Renal pelvis (tissue), 4 donors: Measurements from ENCODE around the gene NPNT. TPM values are rescaled to one million over a fixed set of nuclear protein-coding genes. Genes with fewer than 3 reads are reported as not detected.

ENCODE experiments used
- DNase-seq: peaks from one replicate; pipeline ENCODE4 v3.0.0-alpha.2; 2013
- polyA plus RNA-seq, 3 donors: library from polyadenylated mRNA; unstranded; fragments of 120-200 nt; gene quantifications; one replicate each; pipeline ENCODE4 v1.2.1, GENCODE V29; 2013; ENCODE audit not compliant: insufficient read length in 3 of 3

Gene NPNT
- polyA plus RNA-seq, 3 donors: 177 to 253 (median 181) TPM

GRCh38 chr4:105963461-105964400 lies 68.5 kb downstream of the NPNT start:
- no peak for DNase-seq

- DNase-seq: no peak
Measured at GRCh38 chr4:105965183-105965800, 70.0 kb downstream of the NPNT start.

GRCh38 chr4:105966051-105966450 lies 70.8 kb downstream of the NPNT start:
- no peak for DNase-seq

- no peak for DNase-seq
Measured at GRCh38 chr4:105967058-105967658, 71.9 kb downstream of the NPNT start.

GRCh38 chr4:105969575-105969974 lies 74.3 kb downstream of the NPNT start:
- DNase-seq: no peak

DNA sequence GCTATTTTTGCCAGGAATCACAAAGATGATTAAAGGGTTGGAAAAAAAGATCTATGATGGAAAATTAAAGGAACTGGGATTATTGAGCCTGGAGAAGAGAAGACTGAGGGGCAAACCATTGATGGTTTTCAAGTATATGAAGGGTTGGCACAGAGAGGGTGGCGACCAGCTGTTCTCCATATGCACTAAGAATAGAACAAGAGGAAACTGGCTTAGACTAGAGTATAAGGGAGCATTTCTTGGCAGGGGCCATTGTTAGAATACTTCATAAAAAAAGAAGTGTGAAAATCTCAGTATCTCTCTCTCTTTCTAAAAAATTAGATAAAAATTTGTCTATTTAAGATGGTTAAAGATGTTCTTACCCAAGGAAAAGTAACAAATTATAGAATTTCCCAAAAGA lies 75.1 kb downstream of the NPNT start:
- DNase-seq: no peak

DNA sequence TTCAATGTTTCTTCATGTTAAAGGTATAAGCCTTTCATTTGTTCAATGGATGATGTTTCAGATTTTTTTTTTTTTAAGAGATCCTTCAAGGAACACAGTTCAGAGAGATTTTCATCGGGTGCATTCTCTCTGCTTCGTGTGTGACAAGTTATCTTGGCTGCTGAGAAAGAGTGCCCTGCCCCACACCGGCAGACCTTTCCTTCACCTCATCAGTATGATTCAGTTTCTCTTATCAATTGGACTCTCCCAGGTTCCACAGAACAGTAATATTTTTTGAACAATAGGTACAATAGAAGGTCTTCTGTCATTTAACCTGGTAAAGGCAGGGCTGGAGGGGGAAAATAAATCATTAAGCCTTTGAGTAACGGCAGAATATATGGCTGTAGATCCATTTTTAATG lies 75.8 kb downstream of the NPNT start:
- no peak for DNase-seq

DNA sequence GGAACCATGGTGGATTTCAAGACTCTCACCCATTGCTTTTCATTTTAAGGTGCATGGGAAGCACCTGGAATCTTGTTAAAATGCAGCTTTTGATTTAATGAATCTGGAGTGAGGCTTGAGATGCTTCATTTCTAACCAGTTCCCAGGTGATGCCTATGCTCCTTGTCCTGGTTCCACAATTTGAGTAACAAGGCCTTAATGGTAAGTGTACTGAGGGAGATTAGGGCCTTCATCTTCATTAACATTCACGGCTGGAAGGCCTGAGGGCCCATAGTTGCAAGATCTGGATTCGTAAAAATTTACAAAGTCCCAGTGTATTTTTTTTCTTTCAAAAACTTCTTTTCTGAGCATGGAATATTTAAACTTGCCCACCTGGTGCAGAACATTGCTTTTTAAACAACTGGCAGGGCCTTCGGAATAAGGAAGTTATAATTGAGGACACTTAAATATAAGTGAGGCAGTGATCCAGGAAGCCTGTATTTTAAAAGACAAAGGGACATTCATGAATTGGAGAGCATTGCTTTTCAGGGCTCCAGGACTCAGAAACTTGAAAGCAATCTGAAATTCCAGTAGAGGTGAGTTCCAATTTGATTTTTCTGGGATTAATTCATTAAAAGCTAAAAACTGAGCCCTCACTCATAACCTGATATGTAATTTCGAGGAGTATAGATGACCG lies 77.8 kb downstream of the NPNT start:
- DNase-seq: no peak

DNA sequence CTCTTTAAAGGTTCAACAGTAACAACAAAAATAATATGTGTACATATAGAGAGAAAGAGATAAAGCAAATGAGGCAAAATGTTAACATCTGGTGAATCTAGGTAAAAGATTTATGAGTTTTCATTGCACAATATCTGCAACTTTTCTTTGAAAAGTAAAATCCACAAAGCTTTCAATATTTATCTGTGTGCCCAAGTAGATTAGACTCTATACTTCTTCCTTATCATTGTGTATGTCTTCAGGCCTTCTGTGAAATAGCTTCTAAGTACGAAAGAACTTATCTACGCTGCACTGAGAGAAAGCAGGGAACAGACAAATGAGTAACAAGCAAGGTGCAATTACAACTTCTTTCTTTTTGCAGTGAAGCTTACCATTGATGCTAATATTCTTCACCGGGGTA lies 81.6 kb downstream of the NPNT start:
- DNase-seq: no peak

- no peak for DNase-seq
Measured at GRCh38 chr4:105978684-105979296, 83.5 kb downstream of the NPNT start.

- DNase-seq: no peak
Measured at GRCh38 chr4:105979506-105979905, 84.2 kb downstream of the NPNT start.

- DNase-seq: no peak
Measured at GRCh38 chr4:105988671-105989070, 93.4 kb downstream of the NPNT start.

DNA sequence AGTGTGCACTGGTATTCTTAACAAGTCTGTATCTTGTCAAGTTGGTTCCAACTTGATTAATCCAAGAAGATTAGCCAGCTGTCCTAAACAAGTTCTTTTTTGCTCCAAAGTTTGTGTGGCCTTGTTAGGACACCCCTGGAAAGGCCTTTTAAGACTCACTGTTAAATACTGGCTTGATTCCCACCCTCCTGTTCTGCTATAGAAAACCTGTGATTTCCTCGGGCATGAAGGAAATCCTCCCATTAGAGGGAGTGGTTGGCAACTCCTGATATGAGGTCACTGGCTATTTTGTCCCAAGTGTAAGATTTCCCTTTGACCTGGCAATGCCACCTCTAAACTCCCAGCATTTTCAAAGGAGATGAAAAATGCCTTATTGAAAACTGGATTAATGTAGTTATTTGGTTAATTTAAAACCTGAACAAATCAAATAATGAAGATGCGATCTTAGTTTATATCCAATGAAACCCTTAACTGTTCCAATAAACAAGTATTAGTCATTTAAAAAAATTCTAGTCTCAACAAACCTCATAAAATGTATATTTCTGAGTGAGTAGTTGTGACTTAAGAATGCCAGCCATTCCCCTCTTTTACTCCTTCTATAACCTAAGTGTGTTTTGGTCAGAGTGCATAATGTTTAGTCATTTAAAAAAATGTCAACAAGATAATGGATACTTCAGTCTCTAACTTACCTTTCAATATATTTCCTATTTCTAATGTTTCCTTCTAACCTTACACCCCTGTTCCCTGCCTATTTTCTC lies 94.4 kb downstream of the NPNT start:
- DNase-seq: no peak

DNA sequence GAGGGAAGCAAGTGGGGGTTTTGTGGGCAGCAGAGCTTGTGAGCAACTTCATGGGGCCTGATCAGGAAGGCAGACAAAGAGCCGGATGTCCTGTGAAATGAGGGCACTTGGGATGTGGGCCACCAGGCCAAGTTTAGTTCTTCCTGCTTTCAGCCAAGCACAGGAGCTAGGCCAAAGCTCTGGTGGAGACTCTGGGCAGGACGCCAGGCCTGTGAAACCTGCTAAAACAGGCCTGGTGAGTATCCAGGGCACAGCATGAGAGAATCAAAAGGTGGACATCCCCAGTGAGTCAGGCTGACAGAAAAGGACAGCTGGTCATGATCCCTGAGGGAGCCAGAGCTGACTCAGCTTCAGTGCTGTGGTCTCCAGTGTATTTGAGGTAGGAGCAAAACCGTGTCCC lies 95.7 kb downstream of the NPNT start:
- DNase-seq: no peak

GRCh38 chr4:105991726-105992125 lies 96.5 kb downstream of the NPNT start:
- DNase-seq: no peak

DNA sequence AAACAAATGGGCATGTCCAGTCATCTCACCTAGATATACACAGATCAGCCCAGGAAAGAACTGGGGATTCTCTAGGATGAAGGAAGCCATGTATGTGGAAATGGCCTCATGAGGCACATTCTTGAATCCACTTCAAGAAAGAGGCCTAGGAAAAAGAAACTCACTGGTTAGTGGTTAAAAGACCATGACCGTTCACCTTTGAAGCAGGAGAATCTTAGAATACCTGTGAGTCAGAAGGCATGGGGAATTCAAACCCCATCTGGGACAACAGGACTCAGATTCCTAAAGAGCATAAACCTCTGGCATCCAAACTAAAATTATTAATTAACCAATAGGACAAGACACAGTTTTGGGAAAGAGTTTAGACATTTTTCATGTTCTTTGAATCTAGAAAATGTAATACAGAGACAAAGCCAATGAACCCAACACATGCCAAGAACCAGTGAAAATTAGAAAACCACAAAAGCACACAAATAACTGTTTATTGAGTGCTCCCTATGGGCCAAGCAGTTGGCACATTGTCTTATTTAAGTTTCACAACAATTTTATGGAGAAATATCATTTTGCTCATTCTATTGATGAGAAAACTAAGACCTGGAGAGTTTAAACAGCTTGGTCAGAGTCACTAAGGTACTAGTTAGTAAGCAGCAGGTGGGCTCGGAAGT lies 97.5 kb downstream of the NPNT start:
- DNase-seq: no peak

DNA sequence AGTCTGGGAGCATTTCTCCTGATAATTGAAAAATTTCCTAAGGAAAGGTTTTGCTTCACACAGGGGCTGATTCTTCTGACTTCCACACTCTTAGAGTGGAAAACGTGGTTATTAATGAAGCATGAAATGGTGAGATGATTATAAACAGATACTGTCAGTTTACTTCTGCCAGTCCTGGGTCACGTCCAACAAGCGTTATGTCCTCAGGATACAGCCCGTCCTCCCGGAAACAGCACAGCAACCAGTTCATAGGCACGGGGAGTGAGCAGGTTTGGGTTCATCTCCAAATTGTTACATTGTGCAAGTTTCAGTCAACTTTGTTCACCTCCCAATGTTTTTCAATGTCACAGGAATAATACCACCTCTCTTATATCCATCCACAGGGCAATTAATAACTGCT lies 98.8 kb downstream of the NPNT start:
- DNase-seq: no peak

- DNase-seq: no peak
Measured at GRCh38 chr4:105994841-105995501, 99.7 kb downstream of the NPNT start.

DNA sequence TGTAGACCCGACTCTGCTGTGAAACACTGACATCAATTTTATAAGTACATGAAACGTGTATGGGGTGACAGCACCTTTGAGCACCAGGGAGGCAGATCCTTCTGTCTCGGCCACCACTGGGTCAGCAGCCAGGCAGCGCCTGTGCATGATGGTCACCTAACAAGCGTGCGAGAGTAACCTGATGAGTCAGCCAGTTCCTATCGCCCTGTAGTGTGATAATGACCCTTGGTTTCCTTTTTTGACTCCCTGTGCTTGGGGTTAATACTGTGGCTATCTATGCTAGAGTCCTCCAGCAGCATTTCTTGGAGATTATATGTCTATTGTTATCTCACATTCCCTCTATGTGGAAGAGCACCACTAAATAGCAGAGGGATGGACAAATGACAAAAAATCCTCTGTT lies 101.6 kb downstream of the NPNT start:
- no peak for DNase-seq
